Endothelial cell of umbilical vein (primary cell): ENCODE measurements around the gene RAB31. TPM values are rescaled to one million over a fixed set of nuclear protein-coding genes. Genes with fewer than 3 reads are reported as not detected.

Experiments used
- BruUV-seq: library from RNA; stranded (reverse); fragments of 400-500 nt; replicated peaks from 2 replicates; lab custom pipeline; 2021; lab: Mats Ljungman, UMichigan
- CTCF ChIA-PET: fragments of 300-600, 350-600 bp; sonication (Branson Sonifier 250); formaldehyde crosslinking; loops from one replicate; lab custom pipeline; 2021; ENCODE audit warnings: antibody characterized with exemption, inconsistent platforms; lab: Charles Lee
- POLR2A ChIA-PET: fragments of 300-600, 350-600 bp; sonication (Branson Sonifier 250); formaldehyde crosslinking; loops from one replicate; lab custom pipeline; 2021; ENCODE audit warnings: antibody characterized with exemption, inconsistent platforms; lab: Charles Lee
- DNase-seq: peaks from one replicate; pipeline ENCODE4 v3.0.0-alpha.2; 2011; ENCODE audit warnings: low read depth, low spot score
- FAIRE-seq: peaks from 2 replicates; lab custom pipeline; 2011; peaks lifted over from hg19 to GRCh38; lab: Jason Lieb, UNC
- H2AFZ ChIP-seq: 2 replicates; pipeline ENCODE4 v1.6.0; 2012; ENCODE audit warnings: low read depth, low read length, control low read depth, inconsistent platforms
- H3K27ac ChIP-seq: 2 replicates; pipeline ENCODE4 v1.5.1; 2011; ENCODE audit warnings: low read depth, mild to moderate bottlenecking, control low read depth, low read length, moderate library complexity; ENCODE audit not compliant: insufficient read depth
- H3K27me3 ChIP-seq, 2 experiments: 2 replicates each; pipeline versions ENCODE4 v1.6.0 to v1.6.1; 2011; ENCODE audit warnings: low read length in 2 of 2, mixed read lengths in 1 of 2; ENCODE audit not compliant: control insufficient read depth in 2 of 2, insufficient read depth in 2 of 2
- H3K36me3 ChIP-seq, 2 experiments: 2 replicates in 1 of 2; 3 replicates in 1 of 2; pipeline ENCODE4 v1.5.1; 2011; ENCODE audit warnings: low read length in 2 of 2, mild to moderate bottlenecking in 1 of 2, moderate library complexity in 1 of 2; ENCODE audit not compliant: control insufficient read depth in 2 of 2, insufficient read depth in 2 of 2; ENCODE audit errors: extremely low read depth in 1 of 2
- H3K4me1 ChIP-seq: 3 replicates; pipeline ENCODE4 v1.5.1; 2011; ENCODE audit warnings: mild to moderate bottlenecking, low read length; ENCODE audit not compliant: control insufficient read depth, insufficient read depth; ENCODE audit errors: extremely low read depth
- H3K4me2 ChIP-seq: 2 replicates; pipeline ENCODE4 v1.6.1; 2011; ENCODE audit warnings: low read length, control low read depth, mixed read lengths; ENCODE audit not compliant: insufficient read depth
- H3K4me3 ChIP-seq, 3 experiments: fragments of 200-600 bp in 1 of 3; sonication (generic), shearing (Covaris generic) in 1 of 3; replicated peaks in 1 of 3; 2 replicates each; pipeline ENCODE4 v1.5.1; 2011 to 2016; ENCODE audit warnings: control low read depth in 3 of 3, low read length in 3 of 3, mild to moderate bottlenecking in 2 of 3, inconsistent platforms in 1 of 3, low read depth in 1 of 3, moderate library complexity in 1 of 3; ENCODE audit not compliant: insufficient read depth in 1 of 3
- H3K79me2 ChIP-seq: 2 replicates; pipeline ENCODE4 v1.6.0; 2012; ENCODE audit warnings: low read length, inconsistent platforms; ENCODE audit not compliant: control insufficient read depth, insufficient read depth
- H3K9ac ChIP-seq: replicated peaks from 2 replicates; pipeline ENCODE3; 2011; ENCODE audit warnings: low read length, control low read depth; ENCODE audit not compliant: insufficient read depth; ENCODE audit errors: extremely low read depth
- H3K9me1 ChIP-seq: replicated peaks from 3 replicates; pipeline ENCODE4 v1.6.0; 2011; ENCODE audit warnings: mild to moderate bottlenecking, low read length; ENCODE audit not compliant: control insufficient read depth, insufficient read depth; ENCODE audit errors: extremely low read depth
- H3K9me3 ChIP-seq: replicated peaks from 2 replicates; pipeline ENCODE4 v1.5.1; 2012; ENCODE audit warnings: low read length, inconsistent platforms; ENCODE audit not compliant: control insufficient read depth, insufficient read depth
- H4K20me1 ChIP-seq: replicated peaks from 2 replicates; pipeline ENCODE3; 2011; ENCODE audit warnings: mild to moderate bottlenecking, low read length; ENCODE audit not compliant: control insufficient read depth, insufficient read depth; ENCODE audit errors: extremely low read depth
- EZH2 ChIP-seq: IDR thresholded peaks from 2 replicates; pipeline ENCODE4 v1.6.1; 2012; ENCODE audit warnings: borderline replicate concordance, low read depth, mild to moderate bottlenecking, moderate library complexity, low read length, inconsistent platforms; ENCODE audit not compliant: severe bottlenecking
- FOS ChIP-seq: IDR thresholded peaks from 2 replicates; pipeline ENCODE4 v1.6.1; 2011; ENCODE audit warnings: mild to moderate bottlenecking, low read length, moderate library complexity, borderline replicate concordance; ENCODE audit not compliant: insufficient read depth
- GATA2 ChIP-seq: IDR thresholded peaks from 2 replicates; pipeline ENCODE4 v1.7.0; 2011; ENCODE audit warnings: low read depth, mild to moderate bottlenecking, moderate library complexity, mixed read lengths, low read length; ENCODE audit not compliant: insufficient read length, insufficient read depth
- JUN ChIP-seq: IDR thresholded peaks from 2 replicates; pipeline ENCODE4 v1.6.1; 2011; ENCODE audit warnings: borderline replicate concordance, low read depth; ENCODE audit not compliant: insufficient read length, insufficient read depth
- MAX ChIP-seq: IDR thresholded peaks from 2 replicates; pipeline ENCODE4 v1.6.1; 2011; ENCODE audit not compliant: insufficient read depth, insufficient read length
- MYC ChIP-seq: IDR thresholded peaks from one replicate; pipeline ENCODE4 v1.6.1; 2011; ENCODE audit warnings: mild to moderate bottlenecking, low read depth, low read length
- POLR2A ChIP-seq: IDR thresholded peaks from 2 replicates; pipeline ENCODE4 v1.6.1; 2012; ENCODE audit warnings: low read depth, mild to moderate bottlenecking, control low read depth, low read length
- POLR2AphosphoS5 ChIP-seq: IDR thresholded peaks from 2 replicates; pipeline ENCODE4 v1.6.1; 2012; ENCODE audit warnings: low read depth, mild to moderate bottlenecking, control low read depth, low read length, moderate library complexity; ENCODE audit not compliant: insufficient read depth
- dilution Hi-C: fragments of 300-500 bp; cut with MboI; formaldehyde crosslinking; loops from one replicate; pipeline ENCODE4 v1.15.0; 2019; ENCODE audit warnings: low sequenced_read_pairs; ENCODE audit not compliant: extremely low pct_ligation_motif_present
- intact Hi-C: fragments of 100-400 bp; cut with micrococcal nuclease; formaldehyde crosslinking; loops from one replicate; pipeline ENCODE4 v1.10.0; 2022
- polyA plus RNA-seq, 4 experiments: library from polyadenylated mRNA; depleted of rRNA in 3 of 4; stranded (reverse) in 3 of 4; unstranded in 1 of 4; fragments of >200 nt; gene quantifications; 2 replicates each; pipeline versions ENCODE4 v1.2.1 to v1.2.3, GENCODE V29; 2011 to 2012; ENCODE audit warnings: missing spikeins in 1 of 4
- total RNA-seq: library from RNA; stranded (reverse); gene quantifications from 2 replicates; pipeline ENCODE4 v1.2.3, GENCODE V29; 2021
- TF ChIP-seq, protein P1 (sequence below), 2 donors: IDR thresholded peaks; 1 replicate in 1 of 2; 2 replicates in 1 of 2; pipeline ENCODE4 v1.5.1; 2011; ENCODE audit warnings: low read length in 2 of 2, mild to moderate bottlenecking in 2 of 2, moderate library complexity in 2 of 2, control low read depth in 1 of 2, inconsistent platforms in 1 of 2, low read depth in 1 of 2; ENCODE audit not compliant: insufficient read depth in 1 of 2; ENCODE audit errors: extremely low read depth in 1 of 2

RAB31 gene
- total and polyA plus RNA-seq, 2 donors (not counting 3 experiments of a cell fraction or from before 2014, with no cell fraction given), result 30.5 TPM

DNA sequence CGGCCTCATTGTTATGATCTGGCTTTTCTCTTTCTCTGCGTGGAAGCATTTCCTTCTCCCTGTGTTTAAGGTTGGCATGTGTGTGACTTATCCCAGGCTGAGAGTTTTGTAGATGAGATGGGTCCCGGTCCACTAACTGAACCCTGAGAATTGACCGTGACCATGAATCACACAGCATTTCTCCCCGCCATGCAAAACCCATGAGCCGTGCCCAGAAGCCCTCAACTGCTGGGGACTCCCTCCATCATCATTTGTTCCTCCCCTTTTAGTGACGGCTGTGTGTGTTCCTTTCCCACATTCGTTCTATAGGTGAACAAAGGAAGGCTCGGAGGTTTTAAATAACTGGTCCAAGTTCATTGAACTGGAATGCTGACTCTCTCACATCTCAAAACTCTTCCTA lies 147.6 kb downstream of the RAB31 start:
- Histone ChIP-seq H2AFZ (no peak overlapping the region), H3K9me1 (no peaks in the 10 kb centered on the region), H3K4me1 (no peaks in the 10 kb centered on the region), H3K9ac (no peak overlapping the region), H3K27ac (no peak overlapping the region), H4K20me1 (no peaks in the 10 kb centered on the region), H3K27me3 (no peaks in the 10 kb centered on the region), H3K79me2 (no peaks in the 10 kb centered on the region), H3K9me3 (no peaks in the 10 kb centered on the region), H3K36me3 (no peaks in the 10 kb centered on the region), H3K4me3 (no peak overlapping the region), H3K4me2 (no peak overlapping the region)
- no peak for FAIRE-seq
- intact Hi-C loops, result no loop called here
- no TSS peak for BruUV-seq
- dilution Hi-C loops, result no loop called here
- CTCF ChIA-PET, result no interaction called here
- DNase-seq, result no peak
- POLR2A ChIA-PET, result no interaction called here
- TF ChIP-seq JUN, result no peak
- no peak for TF ChIP-seq FOS
- TF ChIP-seq POLR2A, result no peak
- no peak for TF ChIP-seq POLR2AphosphoS5
- no peak for TF ChIP-seq MAX
- TF ChIP-seq MYC, result no peak
- TF ChIP-seq, protein P1, sequence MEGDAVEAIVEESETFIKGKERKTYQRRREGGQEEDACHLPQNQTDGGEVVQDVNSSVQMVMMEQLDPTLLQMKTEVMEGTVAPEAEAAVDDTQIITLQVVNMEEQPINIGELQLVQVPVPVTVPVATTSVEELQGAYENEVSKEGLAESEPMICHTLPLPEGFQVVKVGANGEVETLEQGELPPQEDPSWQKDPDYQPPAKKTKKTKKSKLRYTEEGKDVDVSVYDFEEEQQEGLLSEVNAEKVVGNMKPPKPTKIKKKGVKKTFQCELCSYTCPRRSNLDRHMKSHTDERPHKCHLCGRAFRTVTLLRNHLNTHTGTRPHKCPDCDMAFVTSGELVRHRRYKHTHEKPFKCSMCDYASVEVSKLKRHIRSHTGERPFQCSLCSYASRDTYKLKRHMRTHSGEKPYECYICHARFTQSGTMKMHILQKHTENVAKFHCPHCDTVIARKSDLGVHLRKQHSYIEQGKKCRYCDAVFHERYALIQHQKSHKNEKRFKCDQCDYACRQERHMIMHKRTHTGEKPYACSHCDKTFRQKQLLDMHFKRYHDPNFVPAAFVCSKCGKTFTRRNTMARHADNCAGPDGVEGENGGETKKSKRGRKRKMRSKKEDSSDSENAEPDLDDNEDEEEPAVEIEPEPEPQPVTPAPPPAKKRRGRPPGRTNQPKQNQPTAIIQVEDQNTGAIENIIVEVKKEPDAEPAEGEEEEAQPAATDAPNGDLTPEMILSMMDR (IDR thresholded peaks at IDR 0.05; ENCODE audit: extremely low read depth in 1 of 2, insufficient read depth in 1 of 2, low read depth in 1 of 2, low read length in 2 of 2), result no peak
- no peak for TF ChIP-seq EZH2
- TF ChIP-seq GATA2, result no peak
